Duodenal mucosa (tissue), 2 donors: ENCODE data around the gene NDUFS8.

Experiments
- H3K27ac ChIP-seq: one replicate; pipeline ENCODE4 v1.7.0; 2013; ENCODE audit warnings: low read depth, low read length
- H3K27me3 ChIP-seq, 2 donors: one replicate each; pipeline ENCODE4 v1.7.0; 2013; ENCODE audit warnings: low read length in 2 of 2, control low read depth in 1 of 2; ENCODE audit not compliant: insufficient read depth in 2 of 2, control insufficient read depth in 1 of 2
- H3K36me3 ChIP-seq, 2 donors: one replicate each; pipeline ENCODE4 v1.7.0; 2013; ENCODE audit warnings: low read length in 2 of 2, control low read depth in 1 of 2; ENCODE audit not compliant: insufficient read depth in 2 of 2, control insufficient read depth in 1 of 2
- H3K4me1 ChIP-seq, 2 donors: one replicate each; pipeline ENCODE4 v1.7.0; 2013; ENCODE audit warnings: low read length in 2 of 2, control low read depth in 1 of 2; ENCODE audit not compliant: insufficient read depth in 2 of 2, control insufficient read depth in 1 of 2
- H3K4me3 ChIP-seq, 2 donors: one replicate each; pipeline ENCODE4 v1.7.0; 2013; ENCODE audit warnings: low read length in 2 of 2, low read depth in 1 of 2
- H3K9ac ChIP-seq, 2 donors: one replicate each; pipeline ENCODE4 v1.7.0; 2013; ENCODE audit warnings: low read length in 2 of 2, low read depth in 1 of 2
- H3K9me3 ChIP-seq, 2 donors: one replicate each; pipeline ENCODE4 v1.7.0; 2013; ENCODE audit warnings: low read length in 2 of 2, control low read depth in 1 of 2; ENCODE audit not compliant: control insufficient read depth in 1 of 2

NDUFS8 gene

GRCh38 chr11:68025047-68025446 is 5.4 kb upstream of the NDUFS8 start:
- Histone ChIP-seq H3K27ac (no peak overlapping the region), H3K4me3 (no peak overlapping the region), H3K4me1 (peaks cover 5 to 7% of the 10 kb centered on the region in 2 donors), H3K9ac (no peak overlapping the region), H3K27me3 (no peaks in the 10 kb centered on the region), H3K36me3 (peaks cover 9 to 21% of the 10 kb centered on the region in 2 donors), H3K9me3 (no peaks in the 10 kb centered on the region)

DNA sequence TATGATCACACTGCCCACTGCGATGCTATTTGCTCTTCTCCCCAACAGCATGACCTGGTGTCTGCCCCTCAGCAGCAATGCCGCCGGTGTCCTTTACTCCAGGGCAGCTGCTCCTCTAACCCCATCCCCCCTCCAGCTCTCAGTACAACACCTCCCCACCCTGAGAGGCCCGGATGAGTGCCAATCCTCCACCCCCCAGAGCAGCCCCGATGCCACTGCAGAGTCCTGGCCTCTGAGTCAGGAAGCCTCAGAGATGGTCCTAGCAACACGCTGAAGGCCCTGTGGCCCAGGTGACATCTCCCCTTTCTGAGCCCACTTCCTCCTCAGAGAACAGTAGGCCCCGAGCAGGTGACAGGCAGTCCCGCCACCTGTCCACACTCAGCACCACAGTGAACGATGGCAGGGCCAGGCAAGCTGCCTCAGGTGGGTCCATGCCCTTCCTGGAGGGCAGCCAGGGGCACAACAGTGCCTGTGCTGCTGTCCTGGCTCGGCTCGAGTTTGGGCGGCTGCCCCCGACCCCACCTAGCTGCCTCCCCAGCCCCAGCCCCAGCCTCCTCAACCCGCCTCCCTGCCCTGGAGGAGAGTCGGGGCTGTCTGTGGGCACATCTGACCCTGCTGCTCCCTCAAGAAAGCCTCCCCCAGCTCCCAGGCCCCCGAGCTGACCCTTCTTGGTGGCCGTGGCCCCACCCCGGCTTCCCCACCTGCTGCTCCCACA is 3.9 kb upstream of the NDUFS8 start:
- no peak overlapping the region for H3K27ac ChIP-seq
- H3K9me3 ChIP-seq, result no peaks in the 10 kb centered on the region
- H3K4me1 ChIP-seq, result peaks cover 9 to 15% of the 10 kb centered on the region in 2 donors

DNA sequence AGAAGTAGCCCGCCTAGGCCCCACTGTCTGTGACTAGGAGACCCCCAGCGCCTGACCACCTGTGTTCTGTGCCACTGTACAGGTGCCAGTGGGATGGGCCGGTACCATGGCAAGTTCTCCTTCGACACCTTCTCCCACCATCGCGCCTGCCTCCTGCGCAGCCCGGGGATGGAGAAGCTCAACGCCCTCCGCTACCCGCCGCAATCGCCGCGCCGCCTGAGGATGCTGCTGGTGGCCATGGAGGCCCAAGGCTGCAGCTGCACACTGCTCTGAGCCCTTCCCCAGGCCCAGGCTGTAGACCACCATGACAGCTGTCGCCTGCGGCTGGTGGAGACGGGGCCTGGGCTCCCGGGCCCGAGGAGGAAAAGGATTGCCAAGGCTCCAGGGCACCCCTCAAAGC is 2.8 kb upstream of the NDUFS8 start:
- peaks cover 13 to 27% of the 10 kb centered on the region in 2 donors for H3K36me3 ChIP-seq
- no peak overlapping the region for H3K9ac ChIP-seq
- peaks cover 15 to 26% of the 10 kb centered on the region in 2 donors for H3K4me1 ChIP-seq
- no peaks in the 10 kb centered on the region for H3K27me3 ChIP-seq
- no peak overlapping the region for H3K27ac ChIP-seq
- H3K9me3 ChIP-seq, result no peaks in the 10 kb centered on the region
- H3K4me3 ChIP-seq, result no peak overlapping the region

More for the DNA sequence above, 3.9 kb upstream of the NDUFS8 start:
- H3K9ac ChIP-seq, result no peak overlapping the region
- no peak overlapping the region for H3K4me3 ChIP-seq
- H3K36me3 ChIP-seq, result peaks cover 9 to 21% of the 10 kb centered on the region in 2 donors
- no peaks in the 10 kb centered on the region for H3K27me3 ChIP-seq

- H3K36me3 ChIP-seq, result peaks cover 26 to 37% of the 10 kb centered on the region in 2 donors
- no peak overlapping the region for H3K4me3 ChIP-seq
Observed at GRCh38 chr11:68028802-68029545, 1.5 kb upstream of the NDUFS8 start.

GRCh38 chr11:68031144-68031464 is 623 bp downstream of the NDUFS8 start:
- H3K36me3 ChIP-seq, result peaks cover 20 to 34% of the 10 kb centered on the region in 2 donors
- H3K4me3 ChIP-seq, result peak overlapping the region; percentile 88 to 97
- H3K9ac ChIP-seq, result peak overlapping the region; percentile 88 to 99
- H3K9me3 ChIP-seq, result no peaks in the 10 kb centered on the region
- peak overlapping the region; percentile 61 for H3K27ac ChIP-seq
- peaks cover 15 to 28% of the 10 kb centered on the region in 2 donors for H3K4me1 ChIP-seq
- no peaks in the 10 kb centered on the region for H3K27me3 ChIP-seq

More at GRCh38 chr11:68028802-68029545, 1.5 kb upstream of the NDUFS8 start:
- no peak overlapping the region for H3K9ac ChIP-seq
- H3K27ac ChIP-seq, result no peak overlapping the region
- H3K4me1 ChIP-seq, result peaks cover 15 to 26% of the 10 kb centered on the region in 2 donors
- H3K27me3 ChIP-seq, result no peaks in the 10 kb centered on the region
- H3K9me3 ChIP-seq, result no peaks in the 10 kb centered on the region

DNA sequence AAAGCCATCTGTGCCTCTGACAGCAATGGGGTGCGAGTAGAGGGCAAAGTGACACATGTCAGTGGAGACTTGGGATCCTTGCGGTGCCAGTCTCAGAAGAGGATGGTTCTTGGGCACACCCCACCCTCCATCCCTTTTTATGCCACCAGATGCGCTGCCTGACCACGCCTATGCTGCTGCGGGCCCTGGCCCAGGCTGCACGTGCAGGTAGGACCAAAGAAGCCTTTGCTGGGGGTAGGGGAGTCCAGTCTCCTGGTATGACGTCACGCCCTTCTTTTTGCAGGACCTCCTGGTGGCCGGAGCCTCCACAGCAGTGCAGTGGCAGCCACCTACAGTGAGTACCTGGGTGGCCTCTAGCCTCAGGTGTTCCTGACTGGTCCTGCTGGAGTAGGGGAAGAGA is 1.5 kb downstream of the NDUFS8 start:
- Histone ChIP-seq H3K27ac (no peak overlapping the region), H3K9me3 (no peaks in the 10 kb centered on the region), H3K9ac (peak overlapping the region; percentile 20 to 88), H3K36me3 (peaks cover 20 to 38% of the 10 kb centered on the region in 2 donors), H3K27me3 (no peaks in the 10 kb centered on the region), H3K4me3 (peak overlapping the region in 1 of 2 donors; percentile 97), H3K4me1 (peaks cover 15 to 37% of the 10 kb centered on the region in 2 donors)

- no peak overlapping the region for H3K9ac ChIP-seq
- H3K36me3 ChIP-seq, result peaks cover 20 to 27% of the 10 kb centered on the region in 2 donors
- no peak overlapping the region for H3K4me3 ChIP-seq
- H3K9me3 ChIP-seq, result no peaks in the 10 kb centered on the region
- H3K27me3 ChIP-seq, result no peaks in the 10 kb centered on the region
- H3K4me1 ChIP-seq, result peaks cover 24 to 48% of the 10 kb centered on the region in 2 donors
- H3K27ac ChIP-seq, result no peak overlapping the region
Observed at GRCh38 chr11:68032997-68033707, 2.7 kb downstream of the NDUFS8 start.

DNA sequence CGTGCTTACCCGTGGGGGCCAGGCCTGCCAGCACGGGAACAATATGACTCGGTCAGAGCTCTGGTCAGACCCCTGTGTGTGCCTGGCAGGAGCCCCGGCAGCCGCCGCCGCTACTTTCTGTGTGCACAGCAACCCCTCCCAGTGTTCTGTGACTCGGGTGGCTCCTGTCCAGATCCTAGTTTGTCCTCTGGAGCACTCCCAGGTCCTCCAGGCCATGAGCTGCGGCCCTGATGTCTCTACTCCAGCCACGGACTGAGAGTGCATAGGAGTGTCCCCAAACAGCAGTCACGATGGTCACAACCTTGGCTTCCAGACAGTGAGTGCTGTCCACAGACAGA is 3.2 kb downstream of the NDUFS8 start:
- no peaks in the 10 kb centered on the region for H3K27me3 ChIP-seq
- H3K4me3 ChIP-seq, result no peak overlapping the region
- H3K9ac ChIP-seq, result no peak overlapping the region
- no peaks in the 10 kb centered on the region for H3K9me3 ChIP-seq
- no peak overlapping the region for H3K27ac ChIP-seq
- peaks cover 20 to 27% of the 10 kb centered on the region in 2 donors for H3K36me3 ChIP-seq
- peaks cover 29 to 54% of the 10 kb centered on the region in 2 donors for H3K4me1 ChIP-seq

- no peak overlapping the region for H3K4me3 ChIP-seq
- no peak overlapping the region for H3K9ac ChIP-seq
- no peaks in the 10 kb centered on the region for H3K9me3 ChIP-seq
- H3K27me3 ChIP-seq, result no peaks in the 10 kb centered on the region
- peaks cover 20 to 27% of the 10 kb centered on the region in 2 donors for H3K36me3 ChIP-seq
- H3K4me1 ChIP-seq, result peaks cover 30 to 53% of the 10 kb centered on the region in 2 donors
- no peak overlapping the region for H3K27ac ChIP-seq
Observed at GRCh38 chr11:68035266-68035876, 4.9 kb downstream of the NDUFS8 start.
